Germinal center (tissue), 1 donor: ENCODE results near the gene SRD5A3.

ENCODE experiments used
- DNase-seq: peaks from one replicate; pipeline ENCODE4 v3.0.0; 2012; ENCODE audit warnings: mixed read lengths, low spot score

SRD5A3 gene

DNA sequence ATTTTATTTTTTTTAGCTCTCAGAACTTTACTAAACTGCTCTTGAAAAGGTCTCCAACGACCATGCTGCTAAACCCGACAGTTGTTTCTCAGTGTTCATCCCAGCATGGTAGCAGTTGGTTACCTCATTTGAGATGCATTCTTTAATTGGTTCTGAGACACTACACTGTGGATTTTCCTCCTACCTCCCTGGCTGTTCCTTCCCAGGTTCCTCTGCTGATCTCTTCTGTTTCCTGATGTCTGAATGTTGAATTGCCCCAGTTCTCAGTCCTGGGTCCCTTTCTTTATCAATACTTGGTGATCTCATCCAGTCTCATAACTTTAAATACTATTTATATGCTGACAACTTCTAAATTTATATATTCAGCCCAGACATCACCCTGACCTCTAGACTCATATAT lies 30.7 kb downstream of the SRD5A3 start:
- no peak for DNase-seq

GRCh38 chr4:55378617-55379467 lies 32.8 kb downstream of the SRD5A3 start:
- DNase-seq, result no peak

GRCh38 chr4:55380576-55380975 lies 34.5 kb downstream of the SRD5A3 start:
- DNase-seq, result no peak

GRCh38 chr4:55381502-55381901 lies 35.5 kb downstream of the SRD5A3 start:
- no peak for DNase-seq

DNA sequence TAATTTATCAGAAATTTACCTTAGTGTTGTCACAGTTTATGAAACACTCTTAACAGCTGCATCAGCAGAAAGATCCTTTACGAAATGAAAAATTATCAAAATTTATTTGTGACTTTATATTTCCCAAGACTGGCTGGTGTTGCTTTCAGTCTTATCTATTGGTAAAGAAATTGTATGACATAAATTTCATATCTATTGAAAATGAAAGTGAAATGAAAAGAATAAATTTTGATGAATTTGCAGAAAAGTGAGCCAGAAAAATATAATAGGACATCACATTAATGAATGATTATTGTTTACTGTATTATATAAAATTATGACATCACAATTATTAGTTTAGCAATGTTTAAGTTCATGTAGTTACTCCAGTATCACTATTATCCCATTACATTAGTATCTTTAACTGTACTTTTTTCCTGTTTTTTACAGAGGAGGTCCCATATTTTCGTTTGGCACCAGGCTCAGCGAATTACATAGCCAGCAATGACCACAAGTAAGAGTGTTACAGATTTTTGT lies 36.5 kb downstream of the SRD5A3 start:
- no peak for DNase-seq

- no peak for DNase-seq
Measured at GRCh38 chr4:55385201-55385649, 39.2 kb downstream of the SRD5A3 start.

DNA sequence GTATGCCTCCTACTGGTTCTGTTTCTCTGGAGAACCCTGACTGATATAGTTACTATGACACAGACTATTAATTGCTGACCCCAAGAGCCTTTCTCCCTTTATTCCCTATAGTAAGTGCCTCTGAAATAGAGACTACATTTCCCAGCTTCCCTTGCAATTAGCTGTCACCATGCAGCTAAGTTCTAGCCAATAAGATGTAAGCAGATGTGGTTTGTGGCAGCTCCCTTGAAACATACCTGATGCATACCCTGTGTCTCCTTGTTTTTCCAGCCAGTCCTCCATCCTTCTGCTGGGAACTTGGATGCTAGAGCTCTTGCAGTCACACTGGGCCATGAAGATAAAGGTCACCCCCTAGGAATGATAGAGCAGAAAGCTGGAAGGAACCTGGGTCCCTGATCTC lies 40.0 kb downstream of the SRD5A3 start:
- peak; percentile 32 for DNase-seq

- no peak for DNase-seq
Measured at GRCh38 chr4:55386840-55387239, 40.8 kb downstream of the SRD5A3 start.

- no peak for DNase-seq
Measured at GRCh38 chr4:55393461-55394320, 47.6 kb downstream of the SRD5A3 start.

DNA sequence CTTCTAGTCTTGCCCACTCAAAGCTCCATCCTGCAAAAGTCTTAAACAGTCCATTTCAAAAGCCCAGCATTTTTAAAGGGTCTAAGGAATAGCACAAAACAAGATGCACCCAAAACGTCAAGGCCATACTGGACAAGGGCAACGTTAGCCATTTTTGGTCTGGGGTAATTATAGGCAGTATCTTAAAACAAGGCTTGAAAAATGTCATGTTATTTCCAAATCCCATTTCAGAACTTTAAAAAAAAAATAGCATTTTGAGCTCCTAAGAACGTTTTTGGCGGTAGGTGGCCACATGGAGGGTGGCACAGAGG lies 49.1 kb downstream of the SRD5A3 start:
- no peak for DNase-seq

DNA sequence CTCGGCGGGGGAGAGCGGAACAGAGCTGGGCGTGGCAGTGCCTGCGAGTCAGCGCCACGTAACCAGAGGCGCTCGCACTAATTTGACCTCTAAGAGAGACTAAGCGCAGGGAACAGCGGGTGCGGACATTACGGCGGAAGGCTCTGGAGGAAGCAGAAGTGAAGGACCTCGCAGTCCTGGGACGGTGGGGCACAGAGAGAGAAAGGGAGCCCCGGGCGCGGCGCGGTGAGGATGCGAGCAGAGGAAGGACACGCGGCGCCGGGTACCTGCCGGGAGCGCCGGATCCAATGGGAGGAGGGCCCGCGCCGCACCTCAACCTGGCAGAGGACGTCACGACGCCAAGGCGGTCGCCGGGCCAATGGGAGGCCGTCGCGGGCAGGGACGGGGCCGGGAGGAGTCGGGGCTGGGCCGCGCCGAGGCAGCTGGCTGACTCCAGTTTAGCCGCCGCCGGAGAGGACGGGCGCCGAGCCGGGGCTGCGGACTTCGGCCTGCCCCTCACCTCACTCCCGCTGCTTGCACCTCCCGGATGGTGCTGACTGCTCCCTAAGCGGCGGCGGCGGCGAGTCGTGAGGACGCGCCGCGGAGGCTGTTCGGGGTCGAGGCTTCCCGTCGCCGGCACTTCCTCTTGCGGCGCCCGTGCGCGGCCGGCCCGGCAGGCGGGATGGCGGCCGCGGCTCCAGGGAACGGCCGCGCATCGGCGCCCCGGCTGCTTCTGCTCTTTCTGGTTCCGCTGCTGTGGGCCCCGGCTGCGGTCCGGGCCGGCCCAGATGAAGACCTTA lies 49.7 kb downstream of the SRD5A3 start, which contains the start of gene TMEM165:
TMEM165 (plus strand) TSS at position 429 of the 779 bp plus-strand sequence; CDS start at position 662, 233 bp downstream.
- peak; percentile 93 for DNase-seq

GRCh38 chr4:55396308-55397125 lies 50.5 kb downstream of the SRD5A3 start:
- peak; percentile 63 for DNase-seq

GRCh38 chr4:55397126-55397436 lies 51.0 kb downstream of the SRD5A3 start:
- no peak for DNase-seq

DNA sequence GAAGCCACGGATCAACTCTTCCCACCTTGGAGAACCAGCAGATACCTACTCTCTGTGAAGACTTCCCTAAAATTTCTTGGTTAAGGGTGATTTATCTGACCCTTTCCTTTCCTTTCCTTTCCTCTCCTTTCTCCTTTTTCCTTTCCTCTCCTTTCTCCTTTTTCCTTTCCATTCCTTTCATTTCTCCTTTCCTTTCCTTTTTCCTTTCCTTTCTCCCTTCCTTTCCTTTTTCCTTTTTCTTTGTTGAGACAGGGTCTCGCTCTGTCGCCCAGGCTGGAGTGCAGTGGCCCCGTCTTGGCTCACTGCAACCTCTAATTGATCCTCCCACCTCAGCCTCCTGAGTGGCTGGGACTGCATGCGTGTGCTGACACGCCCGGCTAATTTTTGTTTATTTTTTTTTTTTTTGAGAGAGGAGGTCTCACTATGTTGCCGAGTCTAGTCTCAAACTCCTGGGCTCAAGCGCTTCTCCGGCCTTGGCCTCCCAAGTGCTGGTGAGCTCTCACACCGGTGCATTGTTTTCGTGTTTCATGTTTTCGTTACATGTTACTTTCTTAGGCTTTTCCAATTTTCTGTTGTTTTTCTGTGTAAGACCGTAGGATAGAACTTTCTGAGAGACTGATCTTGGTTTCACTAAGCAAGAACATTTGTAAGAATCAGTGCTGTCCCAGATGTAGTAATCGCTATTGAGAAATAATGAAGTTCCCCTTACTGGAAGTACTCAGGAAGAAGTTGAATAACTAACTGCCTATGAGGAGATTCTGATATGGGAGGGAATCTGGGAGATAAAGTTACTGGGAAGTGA lies 51.7 kb downstream of the SRD5A3 start:
- no peak for DNase-seq

DNA sequence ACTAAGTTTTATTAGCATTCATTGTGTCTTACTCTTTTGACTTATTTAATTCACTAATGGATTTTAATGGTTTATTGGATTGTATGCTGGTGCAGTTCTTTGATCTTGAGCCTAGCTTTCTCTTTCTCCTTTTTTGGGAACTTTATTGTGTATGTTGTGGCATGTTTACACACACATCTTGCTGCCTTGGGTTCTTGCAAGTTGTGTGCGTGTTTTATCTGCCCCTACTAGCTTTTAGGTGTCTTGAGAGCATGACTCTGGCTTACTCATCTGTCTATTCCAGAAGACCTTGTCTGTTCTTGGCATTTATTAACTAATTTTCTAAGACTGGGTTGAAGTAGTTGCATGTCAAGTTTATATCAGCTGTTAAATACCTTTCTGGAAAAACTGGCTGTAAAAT lies 52.4 kb downstream of the SRD5A3 start:
- no peak for DNase-seq

- DNase-seq, result no peak
Measured at GRCh38 chr4:55398966-55399365, 52.9 kb downstream of the SRD5A3 start.

DNA sequence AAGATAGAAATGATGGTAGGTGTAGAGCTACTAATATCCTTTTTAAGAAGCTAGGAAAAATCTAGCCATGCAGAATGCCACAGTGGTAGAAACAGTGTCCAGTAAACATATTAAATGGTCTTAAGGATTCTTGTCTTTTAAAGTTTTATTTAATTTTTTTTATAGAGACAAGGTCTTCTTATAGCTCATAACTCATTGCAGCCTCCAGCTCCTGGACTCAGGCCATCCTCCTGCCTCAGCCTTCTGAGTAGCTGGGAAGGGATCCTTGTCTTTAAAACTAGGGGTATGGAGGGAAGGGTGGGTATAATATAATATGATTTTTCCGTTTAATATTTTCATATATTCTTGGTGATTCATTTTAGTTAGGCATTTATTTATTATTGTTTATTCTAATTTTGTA lies 53.5 kb downstream of the SRD5A3 start:
- no peak for DNase-seq

GRCh38 chr4:55405073-55405472 lies 59.0 kb downstream of the SRD5A3 start:
- DNase-seq, result no peak

- no peak for DNase-seq
Measured at GRCh38 chr4:55406545-55406944, 60.5 kb downstream of the SRD5A3 start.

- DNase-seq, result no peak
Measured at GRCh38 chr4:55407119-55407518, 61.1 kb downstream of the SRD5A3 start.

DNA sequence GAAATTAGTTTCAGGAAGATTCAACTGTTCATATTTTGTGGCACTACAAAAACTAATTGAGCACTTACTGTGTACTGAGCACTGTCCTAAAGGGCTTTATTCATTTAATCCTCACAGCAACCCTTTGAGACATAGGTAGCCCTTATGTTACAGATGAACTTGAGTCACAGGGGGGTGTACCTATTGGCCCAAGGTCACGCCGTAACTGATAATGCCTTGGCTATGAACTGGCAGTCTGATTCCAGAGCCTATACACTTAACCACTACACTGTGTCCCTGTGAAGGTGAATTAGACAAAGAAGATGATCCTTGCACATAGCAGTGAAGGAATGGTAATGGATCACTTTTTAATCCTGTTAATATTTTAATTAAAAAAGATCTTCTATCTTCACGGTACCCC lies 61.7 kb downstream of the SRD5A3 start:
- no peak for DNase-seq
